CD4-positive, CD25-positive, alpha-beta regulatory T cell (primary cell): ENCODE data around the gene OR7C1. TPM values are rescaled to one million over a fixed set of nuclear protein-coding genes. Genes with fewer than 3 reads are reported as not detected.
"Not testable (repeated sequence)": the region's sequence is repeated elsewhere in the genome, so short reads cannot be mapped to it uniquely, and the experiment has no call there.

Experiments
- ATAC-seq, 2 donors: fragments of 150-1000 bp; cut with Tn5 transposase; one replicate each; pipeline ENCODE4 v1.10.0; 2021; ENCODE audit warnings: low read depth in 2 of 2, moderate number of reproducible peaks in 2 of 2, moderate library complexity in 1 of 2
- DNase-seq, 3 donors: peaks; one replicate each; pipeline versions ENCODE4 v3.0.0 to v3.0.0-alpha.2; 2012 to 2022; ENCODE audit warnings: mixed read lengths in 1 of 3
- H3K27ac ChIP-seq: one replicate; pipeline ENCODE4 v1.7.0; 2013; ENCODE audit warnings: mild to moderate bottlenecking, low read length; ENCODE audit not compliant: insufficient read depth, poor library complexity, severe bottlenecking
- H3K27me3 ChIP-seq: one replicate; pipeline ENCODE4 v1.7.0; 2013; ENCODE audit warnings: low read length; ENCODE audit not compliant: control insufficient read depth, insufficient read depth
- H3K36me3 ChIP-seq: one replicate; pipeline ENCODE4 v1.7.0; 2013; ENCODE audit warnings: mild to moderate bottlenecking, low read length, moderate library complexity; ENCODE audit not compliant: control insufficient read depth, insufficient read depth
- H3K4me1 ChIP-seq: 2 replicates; pipeline ENCODE4 v1.7.0; 2013; ENCODE audit warnings: mild to moderate bottlenecking, low read length; ENCODE audit not compliant: insufficient read depth, control insufficient read depth, poor library complexity, severe bottlenecking
- H3K4me3 ChIP-seq: one replicate; pipeline ENCODE4 v1.7.0; 2013; ENCODE audit warnings: low read depth, mild to moderate bottlenecking, low read length, moderate library complexity
- H3K9me3 ChIP-seq, 2 experiments: 1 replicate in 1 of 2; 2 replicates in 1 of 2; pipeline ENCODE4 v1.7.0; 2013; ENCODE audit warnings: low read length in 2 of 2, mild to moderate bottlenecking in 1 of 2, moderate library complexity in 1 of 2; ENCODE audit not compliant: control insufficient read depth in 2 of 2
- H3K27ac Mint-ChIP-seq, 3 donors: one replicate each; pipeline ENCODE4 v1.8.0; 2020 to 2022; ENCODE audit warnings: mild to moderate bottlenecking in 3 of 3, mixed read lengths in 3 of 3, moderate library complexity in 2 of 3
- H3K27me3 Mint-ChIP-seq: one replicate; pipeline ENCODE4 v1.8.0; 2022; ENCODE audit warnings: mild to moderate bottlenecking, mixed read lengths
- H3K36me3 Mint-ChIP-seq: one replicate; pipeline ENCODE4 v1.8.0; 2020; ENCODE audit warnings: mixed read lengths
- H3K4me1 Mint-ChIP-seq, 4 donors: one replicate each; pipeline ENCODE4 v1.8.0; 2020 to 2022; ENCODE audit warnings: mixed read lengths in 4 of 4, mild to moderate bottlenecking in 1 of 4
- H3K4me3 Mint-ChIP-seq, 4 donors: one replicate each; pipeline ENCODE4 v1.8.0; 2020 to 2022; ENCODE audit warnings: mild to moderate bottlenecking in 4 of 4, mixed read lengths in 4 of 4, moderate library complexity in 3 of 4
- H3K9me3 Mint-ChIP-seq, 7 donors: one replicate each; pipeline ENCODE4 v1.8.0; 2020 to 2022; ENCODE audit warnings: mixed read lengths in 7 of 7, mild to moderate bottlenecking in 3 of 7, moderate library complexity in 2 of 7
- polyA plus RNA-seq, 4 donors: library from polyadenylated mRNA; unstranded; fragments of 300-500 nt; fragmentation: Illumina TruSeq; gene quantifications; one replicate each; pipeline ENCODE4 v1.2.3, GENCODE V29; 2021
- total RNA-seq: library from RNA; stranded (reverse); gene quantifications from one replicate; pipeline ENCODE4 v1.2.3, GENCODE V29; 2022

The OR7C1 gene
- total and polyA plus RNA-seq, 5 donors from 2014 or later: not detected

- Histone ChIP-seq H3K36me3 (no peaks in the 10 kb centered on the region), H3K9me3 (no peaks in the 10 kb centered on the region), H3K4me3 (no peak overlapping the region), H3K27me3 (no peaks in the 10 kb centered on the region), H3K27ac (no peak overlapping the region), H3K4me1 (no peaks in the 10 kb centered on the region)
- Mint-ChIP-seq H3K27me3 (no peaks in the 10 kb centered on the region), H3K36me3 (no peaks in the 10 kb centered on the region), H3K27ac (no peak overlapping the region), H3K9me3 (peaks cover 0 to 2% (median 0%) of the 10 kb centered on the region in 7 donors), H3K4me3 (no peak overlapping the region), H3K4me1 (peaks cover 0 to 4% (median 0%) of the 10 kb centered on the region in 4 donors)
- ATAC-seq (no peak), DNase-seq (no peak)
Observed at GRCh38 chr19:14804765-14805164, 30.2 kb downstream of the OR7C1 start.

DNA sequence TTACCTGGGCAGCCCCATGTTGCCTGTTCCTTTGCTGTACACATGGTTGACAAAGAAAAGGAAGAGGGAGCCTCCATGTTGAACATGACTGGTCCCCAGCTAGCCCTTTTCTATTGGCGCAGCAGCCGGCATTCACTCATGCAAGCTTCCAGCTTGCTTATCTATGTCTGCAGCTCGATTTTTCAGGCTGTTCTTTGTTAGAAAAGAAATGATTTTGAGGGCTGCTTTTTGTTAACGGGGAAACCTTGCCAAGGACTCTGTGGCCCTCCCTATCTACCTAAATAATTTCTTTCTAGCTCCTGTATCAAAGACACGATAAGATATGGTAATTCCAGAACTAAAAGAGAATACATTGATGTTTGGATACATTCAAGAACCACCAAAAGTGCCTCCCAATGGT is 36.2 kb downstream of the OR7C1 start:
- Mint-ChIP-seq H3K27ac (no peak overlapping the region), H3K4me1 (no peaks in the 10 kb centered on the region), H3K27me3 (no peaks in the 10 kb centered on the region), H3K9me3 (no peaks in the 10 kb centered on the region), H3K36me3 (no peaks in the 10 kb centered on the region), H3K4me3 (no peak overlapping the region)
- no peak overlapping the region for H3K27ac ChIP-seq
- no peak for DNase-seq
- ATAC-seq: no peak
- H3K9me3 ChIP-seq: no peaks in the 10 kb centered on the region
- no peaks in the 10 kb centered on the region for H3K4me1 ChIP-seq
- H3K27me3 ChIP-seq: no peaks in the 10 kb centered on the region
- H3K36me3 ChIP-seq: no peaks in the 10 kb centered on the region
- H3K4me3 ChIP-seq: no peak overlapping the region

- Mint-ChIP-seq H3K27ac (no peak overlapping the region), H3K4me1 (no peaks in the 10 kb centered on the region), H3K27me3 (no peaks in the 10 kb centered on the region), H3K9me3 (no peaks in the 10 kb centered on the region), H3K36me3 (no peaks in the 10 kb centered on the region), H3K4me3 (no peak overlapping the region)
- Histone ChIP-seq H3K9me3 (no peaks in the 10 kb centered on the region), H3K27me3 (peaks cover 3% of the 10 kb centered on the region), H3K4me3 (no peak overlapping the region), H3K27ac (no peak overlapping the region), H3K36me3 (no peaks in the 10 kb centered on the region), H3K4me1 (no peaks in the 10 kb centered on the region)
- ATAC-seq (no peak), DNase-seq (no peak)
Observed at GRCh38 chr19:14796021-14796420, 39.0 kb downstream of the OR7C1 start.

DNA sequence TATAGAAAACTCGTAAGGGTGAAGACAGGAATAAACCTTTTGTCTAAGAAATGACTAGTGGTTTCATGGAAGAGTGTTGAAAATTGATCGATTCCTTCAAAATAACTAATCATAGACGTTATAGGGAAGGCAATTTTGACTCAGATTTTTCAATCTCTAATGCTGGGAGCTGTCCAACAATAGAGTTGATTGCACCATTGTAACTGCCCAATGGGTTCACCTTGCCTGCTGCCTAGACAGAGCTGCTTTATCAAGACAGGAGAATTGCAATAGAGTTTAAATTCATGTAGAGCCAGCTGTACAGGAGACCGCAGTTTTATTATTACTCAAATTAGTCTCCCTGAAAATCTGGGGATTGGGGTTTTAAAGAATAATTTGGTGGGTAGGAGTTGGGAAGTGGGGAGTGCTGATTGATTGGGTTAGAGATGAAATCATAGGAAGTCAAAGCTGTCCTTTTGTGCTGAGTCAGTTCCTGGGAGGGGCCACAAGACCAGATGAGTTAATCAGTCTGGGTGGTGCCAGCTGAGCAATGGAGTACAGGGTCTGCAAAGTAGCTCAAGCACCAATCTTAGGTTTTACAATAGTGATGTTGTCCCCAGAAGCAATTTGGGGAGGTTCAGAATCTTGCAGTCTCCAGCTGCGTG is 39.8 kb downstream of the OR7C1 start:
- Histone ChIP-seq H3K4me3 (no peak overlapping the region), H3K4me1 (no peaks in the 10 kb centered on the region), H3K36me3 (no peaks in the 10 kb centered on the region), H3K9me3 (no peaks in the 10 kb centered on the region), H3K27me3 (peaks cover 3% of the 10 kb centered on the region), H3K27ac (no peak overlapping the region)
- ATAC-seq (no peak), DNase-seq (no peak)
- Mint-ChIP-seq H3K9me3 (no peaks in the 10 kb centered on the region), H3K4me1 (no peaks in the 10 kb centered on the region), H3K36me3 (no peaks in the 10 kb centered on the region), H3K27ac (no peak overlapping the region), H3K27me3 (no peaks in the 10 kb centered on the region), H3K4me3 (no peak overlapping the region)

DNA sequence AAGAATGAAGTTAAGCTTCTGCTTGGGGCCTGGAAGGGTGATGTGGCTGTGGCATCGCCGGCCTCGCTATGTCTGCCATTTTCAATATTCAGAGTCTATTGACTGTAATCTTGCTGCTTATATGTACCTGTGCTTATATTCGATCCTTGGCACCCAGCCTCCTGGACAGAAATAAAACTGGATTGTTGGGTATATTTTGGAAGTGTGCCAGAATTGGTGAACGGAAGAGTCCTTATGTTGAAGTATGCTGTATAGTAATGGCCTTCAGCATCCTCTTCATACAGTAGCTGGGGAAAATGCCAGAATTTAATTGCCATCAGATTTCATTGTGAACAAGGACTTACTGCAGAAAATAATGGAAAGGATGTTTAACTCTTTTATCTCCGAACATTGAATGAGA is 42.7 kb downstream of the OR7C1 start:
- H3K27ac ChIP-seq, ATAC-seq, DNase-seq, H3K9me3 Mint-ChIP-seq, H3K27me3 ChIP-seq, H3K4me1 Mint-ChIP-seq, H3K9me3 ChIP-seq, H3K27ac Mint-ChIP-seq, H3K36me3 Mint-ChIP-seq, H3K4me3 ChIP-seq, H3K36me3 ChIP-seq, H3K4me1 ChIP-seq, H3K4me3 Mint-ChIP-seq, H3K27me3 Mint-ChIP-seq: not testable (repeated sequence)

GRCh38 chr19:14786421-14786851 is 48.5 kb downstream of the OR7C1 start:
- Mint-ChIP-seq H3K4me1 (peaks cover 0 to 14% (median 7%) of the 10 kb centered on the region in 4 donors), H3K27me3 (peaks cover 15% of the 10 kb centered on the region), H3K27ac (no peak overlapping the region), H3K36me3 (no peaks in the 10 kb centered on the region), H3K9me3 (peaks cover 0 to 5% (median 2%) of the 10 kb centered on the region in 7 donors), H3K4me3 (no peak overlapping the region)
- Histone ChIP-seq H3K9me3 (peaks cover 0 to 2% of the 10 kb centered on the region in 2 experiments), H3K27ac (no peak overlapping the region), H3K36me3 (no peaks in the 10 kb centered on the region), H3K27me3 (peaks cover 5% of the 10 kb centered on the region), H3K4me3 (no peak overlapping the region), H3K4me1 (peaks cover 3% of the 10 kb centered on the region)
- ATAC-seq (no peak), DNase-seq (no peak)

DNA sequence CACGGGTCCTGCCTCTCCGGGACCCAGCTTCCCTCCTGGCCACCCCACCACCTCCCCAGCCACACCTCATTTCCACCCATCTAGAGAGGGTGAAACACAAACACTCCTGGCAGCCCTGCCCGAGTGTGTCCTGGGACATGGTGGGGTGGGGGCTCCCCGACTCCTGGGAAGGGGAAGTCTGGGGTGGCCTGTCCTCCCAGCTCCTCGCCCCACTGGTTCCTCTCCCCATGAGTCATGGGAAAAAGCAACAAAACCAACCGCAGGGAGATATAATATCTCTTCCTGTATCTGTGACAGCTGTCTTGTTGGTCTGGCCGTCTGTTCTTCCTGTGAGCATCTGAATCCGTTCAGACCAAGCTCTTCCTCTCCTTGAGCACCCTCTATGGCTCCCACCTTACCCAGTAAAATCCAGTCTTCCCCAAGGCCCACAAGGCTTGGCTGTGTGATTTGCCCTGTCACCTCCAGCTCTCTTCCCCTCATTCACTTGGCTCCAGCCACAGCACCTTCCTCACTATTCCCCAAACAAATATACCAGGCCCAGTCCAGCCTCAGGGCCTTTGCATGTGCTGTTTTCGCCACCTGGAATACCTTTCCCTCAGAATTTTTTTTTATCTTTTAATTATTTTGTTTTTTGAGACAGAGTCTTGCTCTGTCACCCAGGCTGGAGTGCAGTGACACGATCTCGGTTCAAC is 49.7 kb downstream of the OR7C1 start:
- not testable (repeated sequence) for H3K36me3 Mint-ChIP-seq, H3K4me1 ChIP-seq, DNase-seq, H3K36me3 ChIP-seq, H3K27ac ChIP-seq, H3K9me3 Mint-ChIP-seq, H3K9me3 ChIP-seq, H3K27me3 ChIP-seq, H3K4me3 ChIP-seq, H3K27ac Mint-ChIP-seq
- Mint-ChIP-seq H3K4me1 (peaks cover 0 to 14% (median 7%) of the 10 kb centered on the region in 4 donors), H3K4me3 (peak overlapping the region in 1 of 4 donors; percentile 4), H3K27me3 (peaks cover 20% of the 10 kb centered on the region)
- ATAC-seq: peak; percentile 52 to 58

GRCh38 chr19:14784730-14785101 is 50.3 kb downstream of the OR7C1 start:
- not testable (repeated sequence) for H3K4me3 ChIP-seq, DNase-seq, H3K27ac Mint-ChIP-seq, H3K9me3 ChIP-seq, H3K27ac ChIP-seq, H3K36me3 ChIP-seq, H3K27me3 ChIP-seq, H3K4me1 ChIP-seq, H3K9me3 Mint-ChIP-seq, H3K4me3 Mint-ChIP-seq, H3K36me3 Mint-ChIP-seq
- ATAC-seq: peak; percentile 41 to 60
- Mint-ChIP-seq H3K4me1 (peaks cover 0 to 14% (median 7%) of the 10 kb centered on the region in 4 donors), H3K27me3 (peaks cover 25% of the 10 kb centered on the region)
